ENCODE data around the gene SRXN1.

SRXN1 gene

DNA sequence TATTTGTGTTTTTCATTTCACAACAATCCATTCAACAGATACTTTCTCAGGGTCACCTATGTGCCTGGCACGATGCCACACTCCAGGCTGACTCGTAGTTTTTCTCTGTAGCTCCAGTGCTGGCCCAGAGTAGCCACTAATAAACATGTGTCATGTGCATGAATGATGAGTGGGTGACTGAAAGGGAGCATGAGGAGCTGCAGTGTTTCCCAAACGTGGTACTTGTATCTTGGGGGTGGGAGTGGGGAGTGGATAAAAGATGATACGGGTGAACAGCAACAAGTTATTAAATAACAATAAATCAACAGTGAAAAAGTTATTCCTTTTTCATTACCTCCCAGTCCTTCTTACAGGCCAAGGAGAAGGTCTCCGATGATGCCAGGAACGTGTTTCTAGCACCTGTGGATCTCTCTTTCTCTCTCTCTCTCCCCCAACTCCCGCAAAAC is 17.1 kb downstream of the SRXN1 start:
- no peaks in the 10 kb centered on the region for H3K79me2 ChIP-seq (ENCODE audit: insufficient read depth, low read length)
- H3K36me3 ChIP-seq (ENCODE audit: insufficient read depth, low read length), result no peaks in the 10 kb centered on the region
- 0 out of 2 replicates have a peak, but pooled peaks cover 5% of the 10 kb centered on the region for H3K27me3 ChIP-seq (ENCODE audit: insufficient read depth, low read length)
- no peak overlapping the region for H2AFZ ChIP-seq (ENCODE audit: low read length)
- H4K20me1 ChIP-seq (ENCODE audit: insufficient read depth, low read length), result no peaks in the 10 kb centered on the region
- no peak overlapping the region for H3K9ac ChIP-seq (ENCODE audit: low read length)
- H3K9me3 ChIP-seq (ENCODE audit: low read length), result no peaks in the 10 kb centered on the region
- TF ChIP-seq, protein P1, sequence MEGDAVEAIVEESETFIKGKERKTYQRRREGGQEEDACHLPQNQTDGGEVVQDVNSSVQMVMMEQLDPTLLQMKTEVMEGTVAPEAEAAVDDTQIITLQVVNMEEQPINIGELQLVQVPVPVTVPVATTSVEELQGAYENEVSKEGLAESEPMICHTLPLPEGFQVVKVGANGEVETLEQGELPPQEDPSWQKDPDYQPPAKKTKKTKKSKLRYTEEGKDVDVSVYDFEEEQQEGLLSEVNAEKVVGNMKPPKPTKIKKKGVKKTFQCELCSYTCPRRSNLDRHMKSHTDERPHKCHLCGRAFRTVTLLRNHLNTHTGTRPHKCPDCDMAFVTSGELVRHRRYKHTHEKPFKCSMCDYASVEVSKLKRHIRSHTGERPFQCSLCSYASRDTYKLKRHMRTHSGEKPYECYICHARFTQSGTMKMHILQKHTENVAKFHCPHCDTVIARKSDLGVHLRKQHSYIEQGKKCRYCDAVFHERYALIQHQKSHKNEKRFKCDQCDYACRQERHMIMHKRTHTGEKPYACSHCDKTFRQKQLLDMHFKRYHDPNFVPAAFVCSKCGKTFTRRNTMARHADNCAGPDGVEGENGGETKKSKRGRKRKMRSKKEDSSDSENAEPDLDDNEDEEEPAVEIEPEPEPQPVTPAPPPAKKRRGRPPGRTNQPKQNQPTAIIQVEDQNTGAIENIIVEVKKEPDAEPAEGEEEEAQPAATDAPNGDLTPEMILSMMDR (IDR thresholded peaks at IDR 0.05; ENCODE audit: low read length), result no peak
- no peak for TF ChIP-seq EZH2 (IDR thresholded peaks at IDR 0.05; ENCODE audit: borderline replicate concordance, low read length)
- H3K4me3 ChIP-seq (ENCODE audit: low read depth, low read length, poor library complexity, severe bottlenecking), result no peak overlapping the region
- H3K4me2 ChIP-seq (ENCODE audit: low read length), result no peak overlapping the region
- H3F3A ChIP-seq (ENCODE audit: insufficient read depth, low read length), result no peaks in the 10 kb centered on the region
- H3K9me2 ChIP-seq (ENCODE audit: low read depth, low read length), result no peaks in the 10 kb centered on the region
- no peaks in the 10 kb centered on the region for H3K4me1 ChIP-seq (ENCODE audit: insufficient read depth, low read length, severe bottlenecking)
- H3K27ac ChIP-seq (ENCODE audit: low read depth, low read length, poor library complexity, severe bottlenecking), result no peak overlapping the region

DNA sequence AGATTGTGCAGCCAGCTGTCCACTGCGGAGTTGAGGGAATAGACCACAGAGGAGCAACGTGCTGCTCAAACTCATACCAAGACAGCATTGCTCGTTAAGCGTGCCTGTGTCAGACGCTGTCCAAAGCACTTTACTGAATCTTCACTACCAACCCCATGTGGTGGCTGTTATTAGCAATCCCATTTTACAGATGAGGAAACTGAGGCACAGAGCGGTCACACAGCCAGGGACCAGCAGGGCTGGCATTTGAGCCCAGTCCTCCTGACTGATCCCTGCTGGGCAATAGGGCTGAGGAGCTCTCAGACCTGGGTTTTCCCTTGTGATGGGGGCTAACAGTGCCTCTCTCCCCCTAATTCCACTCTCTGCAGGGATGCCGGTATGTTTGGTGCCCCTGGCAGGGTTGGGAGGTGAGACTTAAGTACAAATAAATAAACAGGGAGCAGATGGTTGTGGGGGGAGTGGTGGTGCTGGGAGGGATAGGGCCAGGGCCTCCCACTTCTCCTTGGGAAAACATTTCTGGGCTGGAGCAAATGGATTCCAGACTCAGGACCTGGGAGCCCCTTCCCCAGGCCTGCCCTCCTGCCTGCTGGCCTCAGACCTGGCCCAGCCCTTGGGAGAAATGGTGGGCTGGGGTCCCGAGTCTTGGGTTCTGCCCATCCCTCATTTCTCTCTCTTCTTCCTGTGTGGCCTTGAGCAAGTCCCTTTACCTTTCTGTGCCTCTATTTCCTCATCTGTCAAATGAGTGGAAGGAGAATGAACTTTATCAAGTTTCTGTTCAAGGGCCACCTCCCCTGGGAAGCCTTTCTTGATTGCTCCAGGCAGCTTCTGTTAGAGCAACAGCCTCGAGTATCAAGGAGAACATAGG is 17.7 kb downstream of the SRXN1 start:
- Histone ChIP-seq H3F3A (ENCODE audit: insufficient read depth, low read length) (no peaks in the 10 kb centered on the region), H2AFZ (ENCODE audit: low read length) (no peak overlapping the region), H3K27me3 (ENCODE audit: insufficient read depth, low read length) (0 out of 2 replicates have a peak, but pooled peaks cover 5% of the 10 kb centered on the region), H3K27ac (ENCODE audit: low read depth, low read length, poor library complexity, severe bottlenecking) (no peak overlapping the region), H3K4me2 (ENCODE audit: low read length) (no peak overlapping the region), H3K9me2 (ENCODE audit: low read depth, low read length) (no peaks in the 10 kb centered on the region), H4K20me1 (ENCODE audit: insufficient read depth, low read length) (no peaks in the 10 kb centered on the region), H3K79me2 (ENCODE audit: insufficient read depth, low read length) (no peaks in the 10 kb centered on the region), H3K4me1 (ENCODE audit: insufficient read depth, low read length, severe bottlenecking) (no peaks in the 10 kb centered on the region), H3K9ac (ENCODE audit: low read length) (no peak overlapping the region), H3K36me3 (ENCODE audit: insufficient read depth, low read length) (no peaks in the 10 kb centered on the region), H3K9me3 (ENCODE audit: low read length) (no peaks in the 10 kb centered on the region), H3K4me3 (ENCODE audit: low read depth, low read length, poor library complexity, severe bottlenecking) (no peak overlapping the region)
- TF ChIP-seq EZH2 (IDR thresholded peaks at IDR 0.05; ENCODE audit: borderline replicate concordance, low read length), result no peak
- TF ChIP-seq, protein P1 (IDR thresholded peaks at IDR 0.05; ENCODE audit: low read length), result no peak

DNA sequence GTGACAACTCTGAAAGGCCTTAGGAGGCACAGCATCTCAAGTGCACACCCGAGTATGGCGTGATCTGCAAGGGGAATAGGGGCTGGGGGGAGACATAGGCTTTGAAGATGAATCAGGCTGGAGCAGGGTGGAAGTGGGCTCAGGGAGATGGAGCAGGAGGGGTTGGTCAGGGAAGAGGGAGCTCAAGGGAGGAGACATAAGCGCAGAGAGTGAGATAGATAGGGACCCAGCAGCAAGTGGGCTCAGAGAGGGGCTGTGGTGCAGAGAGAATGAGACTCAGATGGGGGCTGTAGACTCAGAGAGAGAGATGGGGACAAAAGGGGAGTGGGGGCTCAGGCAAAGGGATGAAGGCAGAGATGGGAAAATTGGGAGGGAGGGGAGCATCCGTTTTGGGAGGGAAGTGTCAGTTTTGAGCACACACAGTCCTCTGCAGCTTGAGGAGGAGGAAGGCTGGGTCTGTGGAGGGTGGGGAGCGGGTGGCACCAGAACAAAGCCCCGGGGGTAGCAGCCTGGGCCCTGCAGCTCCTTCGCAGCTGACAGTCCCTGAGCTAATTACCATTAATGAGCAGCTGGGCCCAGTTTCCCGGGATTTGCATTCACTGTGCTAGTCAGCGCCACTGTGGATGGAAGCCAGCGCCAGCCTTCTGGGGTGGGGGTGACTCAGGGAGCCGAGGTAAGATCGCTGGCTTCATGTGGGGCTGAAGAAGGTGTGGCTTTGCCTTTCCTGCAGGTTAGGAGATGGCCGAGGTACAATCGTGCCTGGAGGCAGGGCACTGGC is 18.7 kb downstream of the SRXN1 start:
- Histone ChIP-seq H3K9ac (ENCODE audit: low read length) (no peak overlapping the region), H2AFZ (ENCODE audit: low read length) (no peak overlapping the region), H3K27me3 (ENCODE audit: insufficient read depth, low read length) (0 out of 2 replicates have a peak, but pooled peaks cover 5% of the 10 kb centered on the region), H3F3A (ENCODE audit: insufficient read depth, low read length) (no peaks in the 10 kb centered on the region), H3K79me2 (ENCODE audit: insufficient read depth, low read length) (no peaks in the 10 kb centered on the region), H3K4me2 (ENCODE audit: low read length) (no peak overlapping the region), H3K4me1 (ENCODE audit: insufficient read depth, low read length, severe bottlenecking) (no peaks in the 10 kb centered on the region), H3K27ac (ENCODE audit: low read depth, low read length, poor library complexity, severe bottlenecking) (no peak overlapping the region), H3K9me2 (ENCODE audit: low read depth, low read length) (no peaks in the 10 kb centered on the region), H4K20me1 (ENCODE audit: insufficient read depth, low read length) (no peaks in the 10 kb centered on the region), H3K9me3 (ENCODE audit: low read length) (no peaks in the 10 kb centered on the region), H3K36me3 (ENCODE audit: insufficient read depth, low read length) (no peaks in the 10 kb centered on the region), H3K4me3 (ENCODE audit: low read depth, low read length, poor library complexity, severe bottlenecking) (no peak overlapping the region)
- TF ChIP-seq, protein P1 (IDR thresholded peaks at IDR 0.05; ENCODE audit: low read length), result no peak
- no peak for TF ChIP-seq EZH2 (IDR thresholded peaks at IDR 0.05; ENCODE audit: borderline replicate concordance, low read length)

All from OCI-LY1 (cell line).